GM23338 (cell line): Measurements from ENCODE around the gene CMIP. TPM values are rescaled to one million over a fixed set of nuclear protein-coding genes. Genes with fewer than 3 reads are reported as not detected.

ENCODE experiments used
- ATAC-seq: fragments of 200-7000 bp; cut with Tn5 transposase; 3 replicates; pipeline ENCODE4 v1.9.1; 2020
- DNase-seq: peaks from one replicate; pipeline ENCODE4 v3.0.0-alpha.2; 2015; ENCODE audit warnings: low spot score
- H2AFZ ChIP-seq: fragments of 200-600 bp; sonication (generic); 2 replicates; pipeline ENCODE4 v1.8.0; 2016; ENCODE audit warnings: antibody characterized with exemption, mild to moderate bottlenecking, moderate library complexity
- H3F3A ChIP-seq: fragments of 200-600 bp; sonication (generic); replicated peaks from 2 replicates; pipeline ENCODE4 v1.8.0; 2017; ENCODE audit warnings: antibody characterized with exemption, mixed run types, low read depth
- H3K27ac ChIP-seq: fragments of 200-600 bp; sonication (generic); 2 replicates; pipeline ENCODE4 v1.6.1; 2016; ENCODE audit warnings: low read depth
- H3K27me3 ChIP-seq: fragments of 200-600 bp; sonication (generic); 2 replicates; pipeline ENCODE4 v1.8.0; 2016; ENCODE audit warnings: mild to moderate bottlenecking, mixed run types, moderate library complexity; ENCODE audit not compliant: insufficient read depth
- H3K36me3 ChIP-seq: fragments of 200-600 bp; sonication (generic); 2 replicates; pipeline ENCODE4 v1.8.0; 2016; ENCODE audit warnings: mild to moderate bottlenecking; ENCODE audit not compliant: insufficient read depth
- H3K4me1 ChIP-seq: fragments of 200-600 bp; sonication (generic); 2 replicates; pipeline ENCODE4 v1.8.0; 2016; ENCODE audit warnings: mild to moderate bottlenecking, moderate library complexity; ENCODE audit not compliant: insufficient read depth
- H3K4me2 ChIP-seq: fragments of 200-600 bp; sonication (generic); 2 replicates; pipeline ENCODE4 v1.7.1; 2017; ENCODE audit warnings: mixed run types
- H3K4me3 ChIP-seq: fragments of 200-600 bp; sonication (generic); 2 replicates; pipeline ENCODE4 v1.6.1; 2016; ENCODE audit warnings: mixed run types
- H3K79me2 ChIP-seq: fragments of 200-600 bp; sonication (generic); replicated peaks from 2 replicates; pipeline ENCODE4 v1.8.0; 2017; ENCODE audit warnings: mild to moderate bottlenecking; ENCODE audit not compliant: insufficient read depth
- H3K9me2 ChIP-seq: fragments of 200-600 bp; sonication (generic); 2 replicates; pipeline ENCODE4 v1.8.0; 2017; ENCODE audit not compliant: insufficient read depth
- H4K20me1 ChIP-seq: fragments of 200-600 bp; sonication (generic); replicated peaks from 2 replicates; pipeline ENCODE4 v1.8.0; 2017; ENCODE audit warnings: mild to moderate bottlenecking; ENCODE audit not compliant: insufficient read depth
- H3K27ac Mint-ChIP-seq: 2 replicates; pipeline ENCODE4 v1.8.0; 2020; ENCODE audit warnings: inconsistent platforms, mild to moderate bottlenecking, moderate library complexity, mixed read lengths
- H3K27me3 Mint-ChIP-seq: 3 replicates; pipeline ENCODE4 v1.8.0; 2022; ENCODE audit warnings: low read depth, mild to moderate bottlenecking, moderate library complexity, mixed read lengths, inconsistent platforms; ENCODE audit not compliant: insufficient read depth, poor library complexity
- H3K36me3 Mint-ChIP-seq: 3 replicates; pipeline ENCODE4 v1.8.0; 2021; ENCODE audit warnings: low read depth, mild to moderate bottlenecking, inconsistent platforms, moderate library complexity, mixed read lengths
- H3K4me1 Mint-ChIP-seq: 3 replicates; pipeline ENCODE4 v1.8.0; 2020; ENCODE audit warnings: mild to moderate bottlenecking, inconsistent platforms, mixed read lengths
- H3K4me3 Mint-ChIP-seq: 3 replicates; pipeline ENCODE4 v1.8.0; 2021; ENCODE audit warnings: moderate library complexity, mild to moderate bottlenecking, inconsistent platforms, mixed read lengths
- H3K9me3 Mint-ChIP-seq: 3 replicates; pipeline ENCODE4 v1.8.0; 2020; ENCODE audit warnings: moderate library complexity, mild to moderate bottlenecking, inconsistent platforms, mixed read lengths
- CREB1 ChIP-seq: fragments of 250-450 bp; sonication (Bioruptor Pico); IDR thresholded peaks from 2 replicates; pipeline ENCODE4 v1.5.0; 2020; ENCODE audit warnings: low read depth, mild to moderate bottlenecking, moderate library complexity
- CTCF ChIP-seq, 2 experiments: fragments of 200-600 bp in 1 of 2; sonication (generic) in 1 of 2; conservative IDR thresholded peaks; 2 replicates each; pipeline versions ENCODE4 v1.5.1 to v1.6.1; 2016 to 2017; ENCODE audit warnings: antibody characterized with exemption in 2 of 2, low read depth in 2 of 2, mild to moderate bottlenecking in 2 of 2, moderate library complexity in 1 of 2
- EZH2 ChIP-seq: fragments of 200-600 bp; sonication (generic); IDR thresholded peaks from one replicate; pipeline ENCODE4 v1.8.0; 2017; ENCODE audit warnings: antibody characterized with exemption, mild to moderate bottlenecking, low read depth; ENCODE audit not compliant: unreplicated experiment
- EZH2phosphoT487 ChIP-seq: fragments of 200-600 bp; sonication (generic); IDR thresholded peaks from one replicate; pipeline ENCODE4 v1.8.1; 2018; ENCODE audit warnings: antibody characterized with exemption; ENCODE audit not compliant: unreplicated experiment
- JUNB ChIP-seq: IDR thresholded peaks from one replicate; pipeline ENCODE4 v1.6.1; 2016; ENCODE audit warnings: antibody characterized with exemption; ENCODE audit not compliant: unreplicated experiment
- NANOG ChIP-seq: IDR thresholded peaks from 2 replicates; pipeline ENCODE4 v1.6.1; 2016; ENCODE audit warnings: antibody characterized with exemption, borderline replicate concordance
- POLR2AphosphoS5 ChIP-seq: IDR thresholded peaks from 2 replicates; pipeline ENCODE4 v1.6.1; 2016; ENCODE audit warnings: antibody characterized with exemption, low read depth
- REST ChIP-seq: IDR thresholded peaks from one replicate; pipeline ENCODE4 v1.6.1; 2018; ENCODE audit warnings: antibody characterized with exemption; ENCODE audit not compliant: unreplicated experiment
- STAT1 ChIP-seq: IDR thresholded peaks from one replicate; pipeline ENCODE4 v1.6.1; 2016; ENCODE audit warnings: antibody characterized with exemption; ENCODE audit not compliant: unreplicated experiment
- ZNF114 ChIP-seq: fragments of 250-450 bp; sonication (Bioruptor Pico); IDR thresholded peaks from 2 replicates; pipeline ENCODE4 v1.5.0; 2020; ENCODE audit warnings: mild to moderate bottlenecking, moderate library complexity
- ZNF462 ChIP-seq: fragments of 250-450 bp; sonication (Bioruptor Pico); IDR thresholded peaks from 2 replicates; pipeline ENCODE4 v1.5.0; 2020; ENCODE audit warnings: mild to moderate bottlenecking, moderate library complexity
- polyA plus RNA-seq: library from polyadenylated mRNA; unstranded; fragments of >200 nt; fragmentation: Nextera tagmentation; extraction: Ambion mirVana; gene quantifications from 2 replicates; pipeline ENCODE4 v1.2.1, GENCODE V29; 2016
- total RNA-seq: library from RNA; depleted of rRNA; stranded (reverse); fragments of >200 nt; shearing (Covaris generic); gene quantifications from 2 replicates; pipeline ENCODE4 v1.2.3, GENCODE V29; 2014
- TF ChIP-seq, protein P1 (sequence below): IDR thresholded peaks from 2 replicates; pipeline ENCODE4 v1.6.1; 2016; ENCODE audit warnings: antibody characterized with exemption

The CMIP gene
- total and polyA plus RNA-seq, 2 experiments from 2014 or later = 9.5 to 62.3 TPM

DNA sequence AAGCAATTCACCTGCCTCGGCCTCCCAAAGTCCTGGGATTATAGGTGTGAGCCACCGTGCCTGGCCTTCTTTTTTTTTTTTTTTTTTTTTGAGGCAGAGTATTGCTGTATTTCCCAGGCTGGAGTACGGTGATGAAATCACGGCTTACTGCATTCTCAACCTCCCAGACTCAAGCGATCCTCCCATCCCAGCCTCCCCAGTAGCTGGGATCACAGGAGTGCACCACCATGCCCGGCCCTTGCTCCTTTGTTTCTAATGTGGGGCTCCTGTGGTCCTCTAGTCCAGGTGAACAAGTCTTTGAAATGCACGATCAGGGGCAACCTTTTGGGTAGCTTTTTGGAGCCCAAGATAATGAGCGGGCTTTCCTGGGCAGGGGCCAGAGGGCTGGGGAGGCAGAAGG lies 23.2 kb downstream of the CMIP start:
- TF ChIP-seq JUNB (no peak), CREB1 (no peak), EZH2 (no peak), NANOG (no peak), STAT1 (no peak), CTCF (conservative IDR thresholded peaks at IDR 0.05; ENCODE audit: low read depth in 2 of 2) (no peak), POLR2AphosphoS5 (no peak), REST (no peak), EZH2phosphoT487 (no peak), ZNF114 (CRISPR knock-in tag) (no peak), ZNF462 (CRISPR knock-in tag) (no peak)
- TF ChIP-seq, protein P1, sequence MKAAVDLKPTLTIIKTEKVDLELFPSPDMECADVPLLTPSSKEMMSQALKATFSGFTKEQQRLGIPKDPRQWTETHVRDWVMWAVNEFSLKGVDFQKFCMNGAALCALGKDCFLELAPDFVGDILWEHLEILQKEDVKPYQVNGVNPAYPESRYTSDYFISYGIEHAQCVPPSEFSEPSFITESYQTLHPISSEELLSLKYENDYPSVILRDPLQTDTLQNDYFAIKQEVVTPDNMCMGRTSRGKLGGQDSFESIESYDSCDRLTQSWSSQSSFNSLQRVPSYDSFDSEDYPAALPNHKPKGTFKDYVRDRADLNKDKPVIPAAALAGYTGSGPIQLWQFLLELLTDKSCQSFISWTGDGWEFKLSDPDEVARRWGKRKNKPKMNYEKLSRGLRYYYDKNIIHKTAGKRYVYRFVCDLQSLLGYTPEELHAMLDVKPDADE = no peak
- Histone ChIP-seq H3K4me1 (peaks cover 1% of the 10 kb centered on the region; the same call in 1 of the 2 replicates), H3K4me2 (no peak overlapping the region), H4K20me1 (peaks cover 86% of the 10 kb centered on the region), H3K36me3 (no peaks in the 10 kb centered on the region), H3K27me3 (no peaks in the 10 kb centered on the region), H3K79me2 (peaks cover 100% of the 10 kb centered on the region), H3K4me3 (no peak overlapping the region), H3F3A (peaks cover 18% of the 10 kb centered on the region; the same call in 1 of the 2 replicates), H3K27ac (no peak overlapping the region), H3K9me2 (no peaks in the 10 kb centered on the region), H2AFZ (no peak overlapping the region)
- Mint-ChIP-seq H3K36me3 (peaks cover 14% of the 10 kb centered on the region), H3K4me1 (peaks cover 21% of the 10 kb centered on the region), H3K27ac (no peak overlapping the region), H3K4me3 (no peak overlapping the region), H3K9me3 (no peaks in the 10 kb centered on the region), H3K27me3 (peaks cover 4% of the 10 kb centered on the region)
- DNase-seq (no peak), ATAC-seq (no peak)
